GM21360 (cell line): ENCODE data around the gene ARHGEF17.

Experiments
- ATAC-seq: cut with Tn5 transposase; IDR thresholded peaks from one replicate; pipeline ENCODE4 v1.9.1; 2021; ENCODE audit warnings: mild to moderate bottlenecking, moderate library complexity; ENCODE audit not compliant: unreplicated experiment

Gene ARHGEF17

DNA sequence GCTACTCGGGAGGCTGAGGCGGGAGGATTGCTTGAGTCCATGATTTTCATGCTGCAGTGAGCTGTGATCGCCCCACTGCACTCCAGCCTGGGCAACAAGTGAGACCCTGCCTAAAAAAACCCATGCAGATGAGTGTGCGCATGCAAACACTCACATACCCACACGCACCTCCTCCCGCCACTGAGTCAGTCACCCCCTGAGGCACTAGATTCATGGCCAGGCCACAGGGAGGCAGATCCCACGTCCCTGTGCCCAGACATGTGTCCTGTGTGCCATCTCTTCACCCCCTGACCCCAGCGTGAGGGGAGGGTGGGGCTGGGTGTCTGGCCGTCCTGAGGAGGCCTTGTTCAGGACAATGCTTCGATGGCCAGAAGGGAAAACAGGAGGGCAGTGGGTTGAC lies 83.6 kb downstream of the ARHGEF17 start:
- no peak for ATAC-seq

DNA sequence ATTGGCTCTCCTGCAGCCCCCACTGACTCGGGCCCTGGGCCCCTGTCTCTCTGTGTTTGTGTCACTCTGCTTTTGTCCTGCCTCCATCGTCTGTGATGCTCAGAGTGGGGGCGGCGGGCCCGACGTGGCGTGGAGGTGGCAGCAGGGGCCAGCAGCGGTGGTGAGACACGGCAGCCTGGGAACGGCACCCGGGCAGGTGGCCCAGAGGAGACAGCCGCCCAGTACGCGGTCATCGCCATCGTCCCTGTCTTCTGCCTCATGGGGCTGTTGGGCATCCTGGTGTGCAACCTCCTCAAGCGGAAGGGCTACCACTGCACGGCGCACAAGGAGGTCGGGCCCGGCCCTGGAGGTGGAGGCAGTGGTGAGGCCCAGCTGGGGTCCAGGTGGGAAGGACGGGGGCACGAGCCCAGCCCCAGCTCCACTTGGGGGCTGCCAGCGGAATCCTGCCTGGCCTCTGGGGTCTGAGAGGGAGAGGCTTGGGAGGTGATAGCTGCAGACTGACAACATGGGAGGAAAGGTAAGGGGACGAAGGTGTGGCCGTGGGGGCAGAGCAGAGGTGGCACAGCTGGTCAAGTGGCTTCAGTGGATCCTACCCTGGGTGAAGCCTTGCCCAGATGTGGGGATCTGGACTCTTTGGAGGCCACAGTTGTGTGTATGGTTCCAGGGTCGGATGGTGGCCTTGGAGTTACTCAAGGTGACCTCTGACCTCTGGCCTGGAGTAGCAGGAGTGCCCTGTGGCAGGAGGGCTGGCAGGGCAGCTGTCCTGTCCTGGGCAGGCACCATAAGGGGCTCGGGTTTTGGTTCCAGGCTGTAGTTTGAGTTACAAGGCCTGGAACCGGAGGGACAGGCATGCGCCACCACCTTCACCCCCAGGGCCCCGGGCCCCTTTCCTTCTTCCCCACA lies 84.3 kb downstream of the ARHGEF17 start:
- ATAC-seq, result no peak

DNA sequence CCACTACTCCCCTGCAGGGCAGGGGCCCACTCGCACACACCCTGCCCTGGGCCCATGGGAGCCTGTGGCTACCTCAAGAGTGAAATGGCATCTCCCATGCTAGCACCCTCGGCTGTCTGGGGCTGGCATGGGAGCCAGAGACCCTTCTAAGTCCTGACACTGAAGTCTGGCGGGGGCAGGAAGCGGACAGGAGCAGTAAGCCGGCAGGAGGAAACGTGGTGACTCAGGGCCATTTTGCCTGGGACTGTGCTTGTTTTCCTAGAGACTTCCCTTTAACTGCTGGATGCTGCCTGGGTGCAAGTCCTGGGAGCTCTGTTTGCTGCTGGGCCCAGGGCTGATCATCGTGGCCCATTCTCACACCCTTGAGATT lies 84.9 kb downstream of the ARHGEF17 start:
- no peak for ATAC-seq

DNA sequence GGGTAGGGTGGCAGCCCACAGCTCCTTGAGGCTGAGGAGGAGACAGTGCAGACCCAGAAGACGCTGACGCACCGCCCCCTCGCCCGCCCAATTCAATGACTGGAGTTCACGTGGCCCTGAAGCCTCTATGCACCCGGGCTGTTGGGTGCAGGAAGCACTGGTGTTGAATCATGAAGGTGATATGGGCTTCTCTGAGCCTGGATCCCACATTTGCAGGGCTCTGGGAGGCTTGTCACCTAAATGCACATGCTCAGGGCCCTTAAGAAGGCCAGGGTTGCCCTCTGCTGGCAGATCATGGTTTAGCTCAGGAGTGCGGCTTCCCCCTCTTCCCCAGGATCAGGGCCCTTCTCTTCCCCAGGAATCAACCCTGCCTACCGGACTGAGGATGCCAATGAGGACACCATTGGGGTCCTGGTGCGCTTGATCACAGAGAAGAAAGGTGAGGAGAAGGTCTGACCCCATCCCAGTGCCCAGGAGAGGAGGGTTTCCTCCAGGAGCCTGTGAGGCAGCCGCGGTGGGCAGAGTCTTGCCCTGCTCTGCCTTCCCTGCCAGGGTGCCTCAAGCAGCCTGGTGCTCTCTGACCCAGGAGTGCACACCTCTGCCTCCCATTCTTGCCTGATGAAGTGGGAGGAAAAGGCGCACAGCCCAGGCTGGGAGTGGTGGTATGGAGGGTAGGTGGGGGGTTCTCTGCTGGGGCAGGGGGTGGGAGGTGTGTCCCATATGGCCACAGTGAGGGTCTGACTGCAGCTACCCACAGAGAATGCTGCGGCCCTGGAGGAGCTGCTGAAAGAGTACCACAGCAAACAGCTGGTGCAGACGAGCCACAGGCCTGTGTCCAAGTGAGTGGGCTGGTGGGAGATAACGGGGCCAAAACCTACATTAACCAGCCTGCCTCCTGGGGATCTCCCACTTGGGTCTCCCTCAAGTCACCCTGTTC lies 85.7 kb downstream of the ARHGEF17 start:
- no peak for ATAC-seq

DNA sequence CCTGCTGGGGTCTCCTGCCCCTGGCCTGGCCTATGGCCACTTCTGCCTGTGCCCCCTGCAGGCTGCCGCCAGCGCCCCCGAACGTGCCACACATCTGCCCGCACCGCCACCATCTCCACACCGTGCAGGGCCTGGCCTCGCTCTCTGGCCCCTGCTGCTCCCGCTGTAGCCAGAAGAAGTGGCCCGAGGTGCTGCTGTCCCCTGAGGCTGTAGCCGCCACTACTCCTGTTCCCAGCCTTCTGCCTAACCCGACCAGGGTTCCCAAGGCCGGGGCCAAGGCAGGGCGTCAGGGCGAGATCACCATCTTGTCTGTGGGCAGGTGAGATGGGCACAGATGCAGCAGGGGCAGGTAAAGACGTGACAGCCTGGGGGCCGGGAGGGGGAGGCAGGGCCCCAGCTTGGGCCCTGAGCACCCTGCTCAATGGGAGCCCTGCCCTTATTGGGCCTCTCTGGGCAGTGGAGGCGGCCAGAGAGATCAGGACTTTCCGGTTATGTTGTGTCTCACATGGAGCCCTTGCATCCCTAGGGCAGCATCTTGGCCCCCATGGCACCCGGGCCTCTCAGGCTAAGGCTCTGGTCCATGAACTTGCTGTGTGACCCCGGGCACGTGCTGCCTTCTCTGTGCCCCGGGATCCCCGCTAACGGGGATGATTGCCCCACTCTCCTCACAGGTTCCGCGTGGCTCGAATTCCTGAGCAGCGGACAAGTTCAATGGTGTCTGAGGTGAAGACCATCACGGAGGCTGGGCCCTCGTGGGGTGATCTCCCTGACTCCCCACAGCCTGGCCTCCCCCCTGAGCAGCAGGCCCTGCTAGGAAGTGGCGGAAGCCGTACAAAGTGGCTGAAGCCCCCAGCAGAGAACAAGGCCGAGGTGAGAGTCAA lies 86.6 kb downstream of the ARHGEF17 start:
- no peak for ATAC-seq

DNA sequence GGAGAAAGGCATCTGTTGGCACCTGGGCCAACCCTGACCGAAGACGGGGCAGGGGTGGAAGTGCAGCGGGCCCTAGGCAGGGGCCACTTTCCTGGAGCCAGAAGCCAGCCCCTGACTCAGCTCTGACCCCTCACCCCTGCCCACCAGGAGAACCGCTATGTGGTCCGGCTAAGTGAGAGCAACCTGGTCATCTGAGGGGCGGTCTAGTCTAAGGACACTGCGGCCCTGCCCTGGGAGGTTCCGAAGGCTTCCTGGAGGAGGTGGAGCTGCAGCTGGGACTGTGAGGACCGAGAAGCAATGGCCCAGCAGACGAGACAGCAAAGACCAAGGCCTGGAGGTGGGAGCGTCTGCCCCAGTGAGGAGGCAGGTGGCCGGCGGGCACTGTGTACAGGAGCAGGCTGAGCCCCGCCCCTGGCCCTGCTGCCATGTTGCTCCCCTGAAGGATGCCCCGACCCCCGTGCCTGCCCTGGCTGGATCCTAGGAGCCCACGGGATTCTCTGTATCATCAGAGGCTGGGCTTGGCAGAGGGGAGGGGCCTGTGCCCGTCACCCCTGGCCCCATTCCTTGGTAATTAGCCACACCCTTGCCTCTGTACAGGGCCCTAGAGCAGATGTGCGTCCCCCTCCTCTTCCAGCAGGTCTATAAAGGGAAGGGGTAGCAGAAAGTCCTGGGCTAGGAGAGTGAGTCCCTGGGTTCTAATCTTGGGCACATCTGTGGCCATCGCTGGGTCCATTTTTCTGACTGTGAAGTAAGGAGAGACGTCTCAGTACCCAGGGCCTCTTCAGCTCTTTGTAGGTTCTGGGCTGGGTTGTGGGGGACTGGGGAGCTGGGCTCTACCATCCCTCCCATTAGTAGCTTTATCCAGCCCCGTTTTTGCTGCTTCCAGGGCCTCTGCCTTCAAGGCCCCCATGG lies 87.5 kb downstream of the ARHGEF17 start:
- no peak for ATAC-seq

DNA sequence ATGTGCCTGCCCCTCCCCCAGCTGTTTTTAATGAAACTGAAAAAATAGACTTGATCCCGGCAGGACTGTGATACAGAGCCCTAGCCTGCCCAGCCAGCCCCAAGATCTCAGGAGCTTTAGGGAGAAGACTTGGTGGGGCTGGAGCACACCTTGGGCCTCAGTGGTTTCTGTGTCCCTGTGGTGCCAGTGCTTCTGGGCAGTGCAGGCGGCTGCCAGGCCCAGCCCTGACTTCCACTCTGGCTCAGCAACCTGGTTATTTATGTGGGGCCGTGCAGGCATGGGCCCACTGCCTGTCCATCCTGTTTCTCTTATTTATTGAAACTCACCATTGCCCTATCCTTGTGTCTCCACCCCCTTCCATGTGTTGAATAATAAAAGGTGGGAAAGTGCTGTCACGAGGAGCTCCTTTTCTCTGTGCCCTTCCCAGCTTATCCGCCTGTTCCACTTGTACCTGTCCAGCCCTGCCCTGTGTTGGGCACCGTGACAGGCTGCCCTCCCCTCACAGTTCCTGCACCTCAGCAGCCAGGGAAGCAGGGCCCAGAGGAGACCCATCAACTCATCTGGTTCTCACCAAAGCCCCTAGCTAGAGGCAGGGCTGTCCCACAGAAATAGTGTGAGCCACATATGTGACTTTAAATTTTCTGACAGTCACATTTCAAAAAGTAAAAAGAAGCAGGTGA lies 88.3 kb downstream of the ARHGEF17 start:
- ATAC-seq, result no peak

DNA sequence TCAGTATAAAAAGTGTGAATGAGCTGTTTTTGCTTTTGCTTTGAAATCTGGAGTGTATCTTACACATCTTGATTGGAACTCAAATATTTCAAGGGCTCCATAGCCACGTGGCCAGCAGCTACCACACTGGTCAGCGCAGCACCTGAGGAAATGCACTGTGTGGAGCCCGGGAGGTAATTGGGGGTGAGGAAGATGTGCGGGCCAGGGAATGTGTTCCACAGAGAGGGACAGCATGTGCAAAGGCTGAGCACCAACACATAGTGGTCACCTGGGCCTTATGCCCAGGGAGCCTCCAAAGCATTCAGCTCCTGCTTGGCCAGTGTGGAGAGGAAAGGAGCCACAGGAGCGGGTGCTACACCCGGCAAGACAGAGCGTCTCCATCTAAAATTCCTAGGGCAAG lies 88.9 kb downstream of the ARHGEF17 start:
- ATAC-seq, result no peak

DNA sequence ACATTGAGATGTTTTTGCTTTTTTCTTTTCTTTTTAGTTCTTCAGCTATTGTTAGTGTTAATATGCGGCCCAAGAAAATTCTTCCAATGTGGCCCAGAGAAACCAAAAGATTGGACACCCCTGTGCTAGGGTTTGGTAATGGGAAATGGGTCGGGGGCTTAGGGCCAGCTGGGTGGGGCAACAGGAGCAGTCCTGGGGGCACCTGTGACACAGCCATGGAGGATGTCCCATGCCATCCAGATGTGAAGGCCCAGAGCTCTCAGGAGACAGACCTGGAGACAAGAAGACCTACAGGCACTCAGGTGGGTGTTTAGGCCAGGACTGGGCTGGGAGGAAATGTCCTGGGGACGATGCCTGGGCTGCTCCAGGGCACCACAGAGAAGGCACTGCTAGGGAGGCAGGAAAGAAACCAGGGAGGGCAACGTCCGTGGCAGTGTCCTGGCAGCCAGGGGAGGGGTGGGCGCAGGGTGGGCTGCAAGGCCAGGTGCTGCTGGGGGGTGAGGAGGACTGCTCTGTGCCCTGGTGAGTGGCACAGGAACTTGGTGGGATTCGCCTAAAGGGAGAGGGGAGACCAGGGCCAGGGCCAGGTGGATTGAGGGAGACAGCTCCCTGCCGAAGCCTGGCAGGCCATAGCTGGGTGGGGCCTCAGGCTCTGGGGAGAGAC lies 89.5 kb downstream of the ARHGEF17 start:
- ATAC-seq, result no peak

DNA sequence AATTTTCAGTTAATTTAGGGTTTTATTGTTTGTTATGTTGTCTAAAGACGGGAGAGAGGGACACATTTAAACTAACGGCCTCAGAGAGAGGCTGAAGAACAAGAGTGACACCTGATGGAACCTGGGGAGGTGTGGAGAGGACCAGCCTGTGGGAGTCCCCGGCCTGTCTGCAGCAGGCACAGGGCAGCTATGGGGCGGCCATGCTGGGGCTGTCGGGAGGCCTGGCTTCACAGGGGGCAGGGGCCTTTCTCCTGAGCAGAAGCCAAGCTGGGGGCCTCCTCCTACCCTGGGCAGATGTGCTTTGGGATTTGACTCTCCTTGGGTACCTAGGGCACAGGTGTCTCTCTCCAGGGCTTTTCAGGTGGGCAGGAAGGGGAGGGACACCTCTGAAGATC lies 90.1 kb downstream of the ARHGEF17 start:
- no peak for ATAC-seq

DNA sequence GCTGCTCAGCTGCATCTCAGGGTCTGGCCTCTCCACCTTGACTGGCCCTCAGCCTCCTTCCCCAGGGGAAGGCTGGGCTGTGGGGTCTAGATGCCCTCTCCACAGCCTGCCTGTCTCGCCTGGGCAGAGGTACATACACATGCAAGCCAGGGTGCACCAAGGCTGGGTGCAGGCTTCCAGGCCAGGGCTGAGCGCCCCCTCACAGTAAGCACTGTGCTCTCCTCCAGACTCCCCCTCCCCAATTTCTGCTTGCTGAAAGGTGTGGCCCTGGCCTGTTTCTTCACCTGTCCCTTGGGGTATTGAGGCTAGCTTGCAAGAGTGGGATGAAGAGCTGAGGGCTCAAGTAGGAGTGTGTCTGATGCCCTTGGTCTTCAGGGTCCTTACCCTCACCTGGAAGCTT lies 90.6 kb downstream of the ARHGEF17 start:
- no peak for ATAC-seq

DNA sequence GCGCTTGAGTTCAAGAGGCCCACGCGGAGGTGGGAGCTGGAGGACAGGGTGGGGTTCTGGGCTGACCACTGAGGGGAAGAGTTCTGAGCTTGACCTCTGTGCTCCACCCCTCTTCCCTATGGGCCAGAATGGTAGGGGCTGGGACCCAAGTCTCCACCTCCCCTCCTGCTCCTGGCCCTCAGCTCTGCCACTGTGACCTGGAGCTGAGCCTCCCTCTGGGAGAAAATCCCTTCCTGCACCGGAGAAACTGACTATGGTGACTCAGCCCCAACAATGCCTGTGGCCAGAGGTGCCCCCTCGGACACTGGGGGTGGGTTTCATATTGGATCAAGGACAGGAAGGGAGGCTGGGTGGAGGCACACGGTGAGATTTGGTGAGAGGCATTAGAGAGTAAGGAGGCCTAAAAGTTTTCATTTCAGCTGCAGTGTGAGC lies 91.1 kb downstream of the ARHGEF17 start:
- ATAC-seq, result no peak

DNA sequence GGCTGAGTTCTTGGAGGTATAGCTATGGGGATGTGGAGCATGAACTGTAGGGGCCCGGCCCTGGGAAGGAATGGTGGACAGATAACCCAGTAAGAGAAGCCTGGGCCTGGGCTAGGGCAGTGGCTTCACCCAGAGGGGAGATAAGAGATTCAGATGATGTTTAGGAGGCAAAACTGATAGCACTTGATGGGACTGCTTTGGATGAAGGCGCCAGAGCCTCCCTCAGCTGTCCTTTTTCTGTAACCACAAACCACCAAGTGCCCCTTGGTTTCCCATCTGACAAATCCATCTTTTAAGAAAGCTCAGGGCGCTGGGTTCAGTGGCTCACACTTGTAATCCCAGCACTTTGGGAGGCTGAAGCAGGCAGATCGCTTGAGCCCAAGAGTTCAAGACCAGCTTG lies 91.6 kb downstream of the ARHGEF17 start:
- ATAC-seq, result no peak

DNA sequence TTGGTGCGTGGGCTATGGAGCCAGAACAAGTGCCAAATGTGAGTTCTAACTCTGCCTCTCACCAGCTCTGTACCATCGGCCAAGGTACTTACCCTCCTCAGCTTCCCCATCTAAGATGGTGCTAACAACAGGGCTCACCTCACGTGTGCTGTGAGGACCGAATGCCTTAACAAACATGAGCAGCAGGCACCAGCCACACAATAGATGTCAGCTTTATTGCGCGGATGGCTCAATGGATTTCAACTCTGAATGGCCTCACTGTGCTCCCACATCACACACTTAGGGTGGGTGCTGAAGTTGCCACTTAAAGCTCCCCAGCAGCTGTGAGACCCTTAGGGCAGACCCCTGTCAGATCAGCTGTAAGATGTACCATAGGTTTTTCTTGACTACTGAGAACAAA lies 92.2 kb downstream of the ARHGEF17 start:
- no peak for ATAC-seq

DNA sequence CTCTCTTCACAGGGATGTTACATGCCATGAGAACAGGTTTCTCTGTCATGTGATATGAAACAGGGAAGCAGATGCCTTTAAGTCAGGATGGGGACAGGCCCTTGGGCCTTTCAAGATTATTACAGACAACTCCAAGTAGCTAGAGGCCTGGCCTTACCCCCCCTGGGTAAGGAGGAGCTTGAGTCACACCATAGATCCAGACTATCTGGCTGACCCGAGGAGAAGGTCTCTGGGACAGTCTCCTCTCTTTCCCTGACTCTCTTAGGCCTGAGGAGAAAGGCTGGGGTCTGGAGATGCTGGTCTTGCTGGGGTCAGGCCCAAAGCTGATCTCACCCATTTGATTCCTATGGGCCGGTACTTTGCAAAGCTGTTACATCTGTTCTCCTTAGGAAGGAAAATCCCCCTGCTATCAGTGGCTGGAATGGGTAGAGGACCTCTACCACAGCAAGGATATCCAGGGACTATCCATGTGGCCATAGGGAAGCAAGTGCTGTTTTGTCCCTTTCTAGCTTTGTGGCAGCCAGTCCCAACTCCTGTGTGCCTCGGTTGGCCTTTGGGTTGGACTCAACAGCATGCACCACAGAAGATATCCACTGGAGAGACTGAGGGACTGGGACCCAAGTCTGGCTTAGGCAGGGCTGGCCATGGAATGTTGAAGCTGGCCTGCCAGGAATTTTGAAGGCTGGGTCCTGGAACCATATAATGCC lies 93.3 kb downstream of the ARHGEF17 start:
- no peak for ATAC-seq

DNA sequence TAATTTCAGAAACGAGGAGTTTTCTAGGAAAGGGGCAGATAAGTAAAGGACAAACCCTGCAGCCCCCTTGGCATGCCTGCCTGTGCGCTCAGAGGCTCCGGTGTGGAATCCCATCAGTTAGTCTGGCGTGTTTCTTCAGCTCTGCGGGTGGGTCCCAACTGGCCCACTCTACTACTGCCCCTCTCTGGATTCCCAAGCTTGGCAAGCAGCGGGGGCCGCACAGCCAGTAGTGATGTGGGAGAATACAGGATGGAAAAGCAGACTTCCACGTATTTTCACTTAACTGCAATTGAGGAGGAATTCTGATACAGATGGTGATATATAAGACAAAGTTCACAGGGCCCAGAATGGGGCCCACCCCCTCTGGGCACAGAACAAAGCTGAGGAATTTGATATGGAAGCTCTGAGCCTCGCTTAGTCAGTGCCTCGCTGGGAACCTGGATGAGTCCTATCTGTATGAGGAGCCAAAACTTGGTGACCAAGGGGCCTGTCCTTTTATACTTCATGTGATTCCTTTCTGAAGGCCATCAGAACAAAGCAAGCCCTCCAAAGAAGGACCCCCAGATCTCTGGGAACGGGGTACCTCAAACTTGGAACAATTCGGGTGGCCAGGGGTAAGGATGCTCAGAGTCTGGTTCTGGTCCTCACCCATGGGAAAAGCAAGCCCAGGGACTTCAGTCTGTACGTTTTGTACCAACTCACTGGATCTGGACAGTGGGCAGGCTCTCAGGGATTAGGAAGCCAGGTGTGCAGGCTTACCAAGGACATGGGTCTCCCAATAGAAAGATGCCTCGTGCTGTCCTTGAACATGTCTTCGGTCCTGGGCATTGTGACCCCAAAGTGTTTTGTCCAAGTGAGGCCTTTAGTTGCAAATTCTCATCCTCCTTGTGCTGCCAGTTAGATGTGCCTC lies 94.1 kb downstream of the ARHGEF17 start:
- no peak for ATAC-seq

DNA sequence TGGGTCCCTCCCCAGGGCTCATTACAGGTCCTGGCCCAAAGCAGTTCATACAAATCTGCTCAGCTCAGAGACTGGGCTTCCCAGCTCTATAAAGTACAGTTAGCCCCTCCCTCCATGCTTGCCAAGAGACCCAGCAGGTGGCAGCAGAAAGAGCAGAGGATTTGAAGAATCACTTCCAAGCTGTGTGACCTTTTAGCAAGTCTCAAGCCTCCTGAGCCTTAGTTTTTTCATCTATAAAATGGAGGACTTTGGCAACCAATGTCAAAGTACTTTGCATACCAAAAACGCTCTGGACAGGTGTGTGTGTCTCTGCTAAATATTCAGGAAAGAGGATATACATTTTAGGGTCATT lies 94.7 kb downstream of the ARHGEF17 start:
- ATAC-seq, result no peak
